HT1080 (cell line): ENCODE data around the gene EVA1C. TPM values are rescaled to one million over a fixed set of nuclear protein-coding genes. Genes with fewer than 3 reads are reported as not detected.
"Not testable (repeated sequence)": the region's sequence is repeated elsewhere in the genome, so short reads cannot be mapped to it uniquely, and the experiment has no call there.

ENCODE experiments used
- DNase-seq: peaks from one replicate; pipeline ENCODE4 v3.0.0-alpha.2; 2015; ENCODE audit warnings: low read depth
- small RNA-seq: library from RNA; depleted of rRNA; stranded (forward); fragments of <200 nt; gene quantifications from one replicate; pipeline ENCODE3, GENCODE V24; 2014
- total RNA-seq: library from RNA; depleted of rRNA; stranded (reverse); fragments of >200 nt; shearing (Covaris generic); gene quantifications from 2 replicates; pipeline ENCODE4 v1.2.3, GENCODE V29; 2014; rRNA removed

EVA1C gene
- total RNA-seq, 1 experiment from 2014 or later = not detected

DNA sequence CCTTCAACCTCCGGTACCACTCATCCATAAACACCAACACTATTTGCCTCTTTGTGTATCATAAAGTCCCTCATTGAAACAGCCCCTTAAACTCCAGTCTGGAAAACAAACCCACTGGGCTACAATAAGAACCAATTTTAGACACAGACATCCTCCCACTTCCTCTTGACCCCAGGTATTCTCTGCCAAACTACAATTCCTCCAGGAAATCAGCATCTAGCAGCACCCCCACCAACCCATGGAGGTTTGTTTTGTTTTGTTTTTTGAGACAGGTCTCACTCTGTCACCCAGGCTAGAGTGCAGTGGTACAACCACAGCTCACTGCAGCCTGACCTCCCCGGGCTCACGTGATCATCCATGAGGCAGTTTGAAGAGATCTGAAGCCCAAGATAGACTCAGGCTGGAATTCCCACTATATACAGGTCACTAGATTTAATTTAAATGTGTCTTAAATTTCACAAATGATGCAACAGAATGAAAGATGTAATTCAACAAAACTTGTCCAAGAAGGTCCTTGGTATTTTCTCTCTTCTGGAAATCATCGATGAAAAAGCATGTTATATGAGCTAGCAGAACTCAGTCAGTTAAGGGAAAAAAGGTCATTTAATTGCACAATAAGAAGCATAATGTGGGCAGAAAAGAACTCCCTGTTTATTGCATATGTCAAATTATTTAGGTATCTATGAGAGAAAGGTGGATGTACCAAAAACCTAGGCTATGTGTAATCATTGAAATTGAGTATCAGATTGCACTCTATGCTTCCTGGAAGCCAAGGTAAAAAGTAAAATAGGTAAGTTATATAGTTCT lies 142.5 kb downstream of the EVA1C start:
- no peak for DNase-seq

GRCh38 chr21:32558106-32558505 lies 145.6 kb downstream of the EVA1C start:
- no peak for DNase-seq

DNA sequence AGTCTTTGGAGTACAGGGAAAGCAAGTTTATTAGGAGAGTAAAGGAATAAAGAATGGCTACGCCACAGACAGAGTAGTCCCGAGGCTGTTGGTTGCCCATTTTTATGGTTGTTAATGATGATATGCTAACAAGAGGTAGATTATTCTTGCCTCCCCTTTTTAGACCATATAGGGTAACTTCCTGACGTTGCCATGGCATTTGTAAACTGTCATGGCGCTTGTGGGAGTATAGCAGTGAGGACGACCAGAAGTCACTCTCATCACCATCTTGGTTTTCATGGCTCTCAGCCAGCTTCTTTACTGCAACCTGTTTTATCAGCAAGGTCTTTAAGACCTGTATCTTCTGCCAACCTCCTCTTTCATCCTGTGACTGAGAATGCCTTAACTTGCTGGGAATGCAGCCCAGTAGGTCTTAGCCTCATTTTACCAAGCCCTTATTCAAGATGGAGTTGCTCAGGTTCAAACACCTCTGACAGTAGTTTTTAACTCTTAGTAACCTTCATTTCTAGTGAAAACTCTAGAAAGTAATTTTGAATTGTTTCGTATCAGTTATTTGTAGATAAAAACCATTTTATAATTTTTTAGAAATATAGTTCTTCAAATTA lies 146.6 kb downstream of the EVA1C start:
- no peak for DNase-seq

GRCh38 chr21:32560896-32561295 lies 148.4 kb downstream of the EVA1C start:
- DNase-seq = no peak

GRCh38 chr21:32561476-32561875 lies 149.0 kb downstream of the EVA1C start:
- not testable (repeated sequence) for DNase-seq

DNA sequence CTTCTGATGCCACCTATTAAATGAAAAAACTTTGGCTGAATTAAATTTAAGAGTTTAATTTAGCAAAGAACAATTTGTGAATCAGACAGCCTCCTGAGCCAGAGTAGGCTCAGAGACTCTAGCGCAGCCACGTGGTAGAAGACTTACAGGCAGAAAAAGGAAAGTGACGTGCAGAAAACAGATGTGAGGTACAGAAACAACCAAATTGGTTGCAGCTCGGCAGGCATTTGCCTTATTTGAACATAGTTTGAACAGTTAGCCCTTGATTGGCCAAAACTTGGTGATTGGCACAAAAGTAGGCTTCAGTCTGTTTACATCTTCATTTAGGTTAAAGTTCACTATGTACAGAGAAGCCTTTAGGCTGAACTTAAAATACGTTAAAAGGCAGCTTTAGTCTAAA lies 149.9 kb downstream of the EVA1C start:
- DNase-seq = peak; percentile 54

DNA sequence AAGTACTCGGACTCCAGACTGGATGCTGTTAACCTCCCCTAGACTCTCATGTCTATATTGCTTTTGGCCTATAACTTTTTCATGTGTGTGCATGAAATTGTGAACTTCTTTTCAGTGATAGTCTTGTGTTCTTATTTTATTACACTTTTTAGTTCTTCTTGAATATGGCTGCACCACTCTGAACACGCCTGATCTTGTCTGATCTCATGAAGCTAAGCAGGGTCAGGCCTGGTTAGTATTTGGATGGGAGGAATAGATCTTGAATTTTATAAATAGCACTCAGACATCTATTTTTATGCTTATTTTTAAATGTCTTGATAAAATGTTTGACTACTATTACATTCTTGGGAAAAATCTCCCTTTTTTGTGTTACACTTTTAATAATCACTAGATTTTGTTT lies 150.4 kb downstream of the EVA1C start:
- DNase-seq = no peak

Small RNA genes lying within 50 kb of the gene (small RNA-seq; reads per million reads assigned to genes)
- gene RF00438 (not detected), gene RNA5SP490 (0.68 reads per million, percentile 64 among the genes with 10 or more reads in this experiment), gene SNORA80A (9.2 reads per million, percentile 91 among the genes with 10 or more reads in this experiment)

Other genes with a start within 250 kb of the EVA1C start
- 31.0 and 33.7 TPM in 2 replicates for gene MIS18A, start 133.7 kb upstream of the EVA1C start, total RNA-seq
- 0.31 TPM in 1 of 2 replicates, not detected in the other for gene MRAP, start 113.9 kb upstream of the EVA1C start, total RNA-seq
- 38.1 and 38.8 TPM in 2 replicates for gene URB1, start 19.7 kb upstream of the EVA1C start, total RNA-seq
- gene TCP10L, start 172.8 kb downstream of the EVA1C start, total RNA-seq = 0.16 and 0.40 TPM in 2 replicates
- gene CFAP298, start 199.7 kb downstream of the EVA1C start, total RNA-seq = 91.8 and 108 TPM in 2 replicates